SK-N-SH (cell line): ENCODE data around the gene PPP2R5E.

ENCODE experiments used
- EP300 ChIP-seq, 2 experiments: IDR thresholded peaks; 2 replicates each; pipeline versions ENCODE4 v1.4.0 to v1.6.1; 2012; ENCODE audit warnings: borderline replicate concordance in 1 of 2, low read depth in 1 of 2, low read length in 1 of 2
- NRF1 ChIP-seq: IDR thresholded peaks from 2 replicates; pipeline ENCODE4 v1.6.1; 2012; ENCODE audit warnings: low read depth, mild to moderate bottlenecking, low read length
- RCOR1 ChIP-seq: fragments of 150-350 bp; IDR thresholded peaks from 2 replicates; pipeline ENCODE4 v1.6.1; 2017; ENCODE audit warnings: antibody characterized with exemption, low read length
- YY1 ChIP-seq: IDR thresholded peaks from 2 replicates; pipeline ENCODE4 v1.4.0; 2012; ENCODE audit warnings: low read depth, mild to moderate bottlenecking
- TF ChIP-seq, protein P1 (sequence below): fragments of 200-600 bp; sonication (generic); IDR thresholded peaks from 2 replicates; pipeline ENCODE4 v1.6.1; 2017; ENCODE audit warnings: antibody characterized with exemption, mild to moderate bottlenecking, moderate library complexity

DNA sequence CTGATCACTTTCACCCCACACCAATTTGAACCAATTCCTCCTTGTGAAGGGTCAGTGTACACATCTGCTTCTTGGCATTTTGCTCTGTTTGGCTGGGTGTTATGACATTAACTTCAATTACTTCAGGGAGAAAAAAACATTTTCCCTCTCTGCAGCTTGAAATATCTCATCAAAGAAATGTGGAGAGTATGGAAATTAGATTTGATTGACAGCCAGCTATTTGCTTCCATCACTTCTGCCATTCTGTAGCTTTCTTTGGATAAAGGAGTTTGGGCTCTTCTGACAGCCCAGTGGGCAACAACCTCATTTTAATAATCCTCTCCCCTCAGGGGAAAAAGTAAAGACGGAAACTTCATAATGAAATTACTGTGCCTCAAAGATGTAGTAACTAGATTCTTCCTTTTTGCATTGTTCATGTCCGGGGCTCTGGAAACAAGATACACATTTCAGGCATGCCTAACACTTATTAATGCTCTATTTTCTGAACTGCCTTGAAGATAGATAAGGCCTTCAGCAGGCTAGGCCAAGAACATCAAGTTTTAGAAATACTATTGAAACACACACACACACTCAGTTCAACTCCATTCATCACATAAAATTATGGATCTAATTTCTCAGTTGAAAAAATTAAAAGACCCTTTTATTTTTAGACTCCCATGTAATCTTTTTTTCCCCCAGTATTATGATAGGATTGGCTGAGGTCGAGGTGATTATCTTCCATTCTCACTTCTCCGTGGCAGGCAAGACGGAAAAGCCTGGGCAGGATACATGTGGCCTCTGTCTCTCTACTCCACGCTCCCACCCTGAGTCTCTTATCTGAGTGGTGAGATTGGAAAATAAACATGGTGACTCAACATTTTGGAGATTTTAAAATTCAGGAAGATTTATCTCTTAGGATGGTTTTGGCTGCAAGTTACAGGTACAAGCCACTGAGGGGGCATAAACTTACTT lies 214.1 kb downstream of the PPP2R5E start:
- no peak for TF ChIP-seq YY1
- no peak for TF ChIP-seq EP300 (IDR thresholded peaks at IDR 0.05; ENCODE audit: borderline replicate concordance in 1 of 2, low read depth in 1 of 2, low read length in 1 of 2)
- TF ChIP-seq, protein P1, sequence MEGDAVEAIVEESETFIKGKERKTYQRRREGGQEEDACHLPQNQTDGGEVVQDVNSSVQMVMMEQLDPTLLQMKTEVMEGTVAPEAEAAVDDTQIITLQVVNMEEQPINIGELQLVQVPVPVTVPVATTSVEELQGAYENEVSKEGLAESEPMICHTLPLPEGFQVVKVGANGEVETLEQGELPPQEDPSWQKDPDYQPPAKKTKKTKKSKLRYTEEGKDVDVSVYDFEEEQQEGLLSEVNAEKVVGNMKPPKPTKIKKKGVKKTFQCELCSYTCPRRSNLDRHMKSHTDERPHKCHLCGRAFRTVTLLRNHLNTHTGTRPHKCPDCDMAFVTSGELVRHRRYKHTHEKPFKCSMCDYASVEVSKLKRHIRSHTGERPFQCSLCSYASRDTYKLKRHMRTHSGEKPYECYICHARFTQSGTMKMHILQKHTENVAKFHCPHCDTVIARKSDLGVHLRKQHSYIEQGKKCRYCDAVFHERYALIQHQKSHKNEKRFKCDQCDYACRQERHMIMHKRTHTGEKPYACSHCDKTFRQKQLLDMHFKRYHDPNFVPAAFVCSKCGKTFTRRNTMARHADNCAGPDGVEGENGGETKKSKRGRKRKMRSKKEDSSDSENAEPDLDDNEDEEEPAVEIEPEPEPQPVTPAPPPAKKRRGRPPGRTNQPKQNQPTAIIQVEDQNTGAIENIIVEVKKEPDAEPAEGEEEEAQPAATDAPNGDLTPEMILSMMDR, result no peak
- TF ChIP-seq RCOR1, result no peak
- TF ChIP-seq NRF1, result no peak
